H9 (cell line): ENCODE results near the gene BCKDHA. TPM values are rescaled to one million over a fixed set of nuclear protein-coding genes. Genes with fewer than 3 reads are reported as not detected.

Experiments used
- DNase-seq: peaks from one replicate; pipeline ENCODE4 v3.0.0-alpha.2; 2017
- H2AFZ ChIP-seq: one replicate; pipeline ENCODE4 v1.6.1; 2013; ENCODE audit warnings: mild to moderate bottlenecking, low read length, control low read depth, moderate library complexity
- H2AK5ac ChIP-seq: 2 replicates; pipeline ENCODE4 v1.6.1; 2013; ENCODE audit warnings: low read length, control low read depth, mixed read lengths; ENCODE audit not compliant: insufficient read length
- H2BK120ac ChIP-seq: one replicate; pipeline ENCODE4 v1.6.1; 2013; ENCODE audit warnings: low read depth, mild to moderate bottlenecking, low read length, control low read depth, inconsistent platforms; ENCODE audit not compliant: poor library complexity, severe bottlenecking
- H2BK12ac ChIP-seq: 2 replicates; pipeline ENCODE4 v1.6.1; 2013; ENCODE audit warnings: low read length, control low read depth, mixed read lengths, low read depth; ENCODE audit not compliant: insufficient read length
- H2BK15ac ChIP-seq: 2 replicates; pipeline ENCODE4 v1.6.1; 2013; ENCODE audit warnings: low read depth, low read length, control low read depth
- H2BK20ac ChIP-seq: one replicate; pipeline ENCODE4 v1.6.1; 2013; ENCODE audit warnings: low read depth, mild to moderate bottlenecking, low read length, control low read depth, inconsistent platforms; ENCODE audit not compliant: poor library complexity, severe bottlenecking
- H2BK5ac ChIP-seq: 2 replicates; pipeline ENCODE4 v1.6.1; 2013; ENCODE audit warnings: low read length, control low read depth, mixed read lengths; ENCODE audit not compliant: insufficient read length
- H3K14ac ChIP-seq: 2 replicates; pipeline ENCODE4 v1.6.1; 2013; ENCODE audit warnings: low read length, control low read depth; ENCODE audit not compliant: insufficient read depth
- H3K18ac ChIP-seq: 2 replicates; pipeline ENCODE4 v1.6.1; 2013; ENCODE audit warnings: low read depth, mild to moderate bottlenecking, mixed read lengths, low read length, control low read depth; ENCODE audit not compliant: insufficient read length
- H3K23ac ChIP-seq: 2 replicates; pipeline ENCODE4 v1.6.1; 2013; ENCODE audit warnings: low read length, control low read depth, mixed read lengths, low read depth; ENCODE audit not compliant: insufficient read length
- H3K23me2 ChIP-seq: 2 replicates; pipeline ENCODE4 v1.6.1; 2013; ENCODE audit warnings: low read depth, mild to moderate bottlenecking, mixed read lengths, low read length, control low read depth; ENCODE audit not compliant: insufficient read length, poor library complexity, severe bottlenecking
- H3K27ac ChIP-seq: 2 replicates; pipeline ENCODE4 v1.5.1; 2013; ENCODE audit warnings: low read length, control low read depth, mixed read lengths, low read depth; ENCODE audit not compliant: insufficient read length
- H3K27me3 ChIP-seq: 2 replicates; pipeline ENCODE4 v1.6.1; 2013; ENCODE audit warnings: low read length, control low read depth, inconsistent platforms; ENCODE audit not compliant: insufficient read depth
- H3K4ac ChIP-seq: 2 replicates; pipeline ENCODE4 v1.6.1; 2013; ENCODE audit warnings: low read depth, mild to moderate bottlenecking, control low read depth, inconsistent platforms, low read length, moderate library complexity
- H3K4me1 ChIP-seq: 2 replicates; pipeline ENCODE4 v1.6.1; 2013; ENCODE audit warnings: low read length, control low read depth, inconsistent platforms; ENCODE audit not compliant: insufficient read depth
- H3K4me2 ChIP-seq: 2 replicates; pipeline ENCODE4 v1.6.1; 2013; ENCODE audit warnings: low read length, control low read depth, mixed read lengths; ENCODE audit not compliant: insufficient read length, insufficient read depth
- H3K56ac ChIP-seq: 2 replicates; pipeline ENCODE4 v1.6.1; 2013; ENCODE audit warnings: low read depth, mild to moderate bottlenecking, mixed read lengths, low read length, control low read depth; ENCODE audit not compliant: insufficient read length
- H3K79me1 ChIP-seq: 2 replicates; pipeline ENCODE4 v1.6.1; 2013; ENCODE audit warnings: low read depth, mild to moderate bottlenecking, moderate library complexity, low read length, control low read depth, inconsistent platforms; ENCODE audit not compliant: insufficient read depth, poor library complexity, severe bottlenecking
- H3K79me2 ChIP-seq: 2 replicates; pipeline ENCODE4 v1.6.1; 2013; ENCODE audit warnings: low read length, control low read depth, inconsistent platforms; ENCODE audit not compliant: insufficient read depth
- H3K9ac ChIP-seq: 2 replicates; pipeline ENCODE4 v1.6.1; 2013; ENCODE audit warnings: low read length, control low read depth, mixed read lengths; ENCODE audit not compliant: insufficient read length; ENCODE audit errors: extremely low read depth
- H3K9me3 ChIP-seq: one replicate; pipeline ENCODE4 v1.6.1; 2013; ENCODE audit warnings: low read depth, low read length, inconsistent platforms; ENCODE audit not compliant: control insufficient read depth
- H3T11ph ChIP-seq: one replicate; pipeline ENCODE4 v1.6.1; 2013; ENCODE audit warnings: mild to moderate bottlenecking, low read length, control low read depth, inconsistent platforms
- H4K20me1 ChIP-seq: one replicate; pipeline ENCODE4 v1.6.1; 2013; ENCODE audit not compliant: control insufficient read depth, insufficient read length, insufficient read depth
- H4K5ac ChIP-seq: 2 replicates; pipeline ENCODE4 v1.6.1; 2013; ENCODE audit warnings: low read depth, mild to moderate bottlenecking, mixed read lengths, low read length, control low read depth; ENCODE audit not compliant: insufficient read length
- H4K8ac ChIP-seq: replicated peaks from 2 replicates; pipeline ENCODE4 v1.6.1; 2013; ENCODE audit warnings: low read length, control low read depth, mixed read lengths, low read depth; ENCODE audit not compliant: insufficient read length
- H4K91ac ChIP-seq: 2 replicates; pipeline ENCODE4 v1.6.1; 2013; ENCODE audit warnings: low read depth, mild to moderate bottlenecking, moderate library complexity, mixed read lengths, low read length, control low read depth; ENCODE audit not compliant: insufficient read length
- H3K27ac Mint-ChIP-seq, 3 experiments: 2 replicates in 2 of 3; 3 replicates in 1 of 3; pipeline ENCODE4 v1.8.0; 2020 to 2021; ENCODE audit warnings: mixed read lengths in 3 of 3, mild to moderate bottlenecking in 1 of 3, moderate library complexity in 1 of 3
- H3K27me3 Mint-ChIP-seq: 2 replicates; pipeline ENCODE4 v1.8.0; 2021; ENCODE audit warnings: low read depth, mild to moderate bottlenecking, moderate library complexity, mixed read lengths
- H3K36me3 Mint-ChIP-seq, 3 experiments: 2 replicates in 2 of 3; 3 replicates in 1 of 3; pipeline ENCODE4 v1.8.0; 2020 to 2021; ENCODE audit warnings: low read depth in 3 of 3, mixed read lengths in 3 of 3; ENCODE audit not compliant: insufficient read depth in 1 of 3
- H3K4me1 Mint-ChIP-seq, 2 experiments: 2 replicates each; pipeline ENCODE4 v1.8.0; 2020; ENCODE audit warnings: mixed read lengths in 2 of 2
- H3K4me3 Mint-ChIP-seq, 2 experiments: 2 replicates in 1 of 2; 3 replicates in 1 of 2; pipeline ENCODE4 v1.8.0; 2020 to 2021; ENCODE audit warnings: mild to moderate bottlenecking in 2 of 2, mixed read lengths in 2 of 2, moderate library complexity in 1 of 2
- H3K9me3 Mint-ChIP-seq, 2 experiments: 2 replicates in 1 of 2; 3 replicates in 1 of 2; pipeline ENCODE4 v1.8.0; 2020; ENCODE audit warnings: mild to moderate bottlenecking in 2 of 2, mixed read lengths in 2 of 2, moderate library complexity in 1 of 2
- WGBS: extraction: QIAGEN DNeasy Blood & Tissue Kit; methylation state at CpG from one replicate; pipeline ENCODE4 v1.1.7; 2013; ENCODE audit warnings: missing lambda C conversion rate, low lambda C conversion rate, mixed read lengths; ENCODE audit not compliant: insufficient read length; ENCODE audit errors: extremely low coverage; 5-methylcytosine and 5-hydroxymethylcytosine counted together
- total RNA-seq: library from RNA; stranded (reverse); gene quantifications from 2 replicates; pipeline ENCODE4 v1.2.1, GENCODE V29; 2021
- TF ChIP-seq, protein P1 (sequence below): fragments of 200-600 bp; sonication (generic); conservative IDR thresholded peaks from 3 replicates; pipeline ENCODE4 v1.8.0; 2021; ENCODE audit warnings: antibody characterized with exemption, mild to moderate bottlenecking

BCKDHA gene
- total RNA-seq, 1 experiment from 2014 or later, result 21.1 TPM

DNA sequence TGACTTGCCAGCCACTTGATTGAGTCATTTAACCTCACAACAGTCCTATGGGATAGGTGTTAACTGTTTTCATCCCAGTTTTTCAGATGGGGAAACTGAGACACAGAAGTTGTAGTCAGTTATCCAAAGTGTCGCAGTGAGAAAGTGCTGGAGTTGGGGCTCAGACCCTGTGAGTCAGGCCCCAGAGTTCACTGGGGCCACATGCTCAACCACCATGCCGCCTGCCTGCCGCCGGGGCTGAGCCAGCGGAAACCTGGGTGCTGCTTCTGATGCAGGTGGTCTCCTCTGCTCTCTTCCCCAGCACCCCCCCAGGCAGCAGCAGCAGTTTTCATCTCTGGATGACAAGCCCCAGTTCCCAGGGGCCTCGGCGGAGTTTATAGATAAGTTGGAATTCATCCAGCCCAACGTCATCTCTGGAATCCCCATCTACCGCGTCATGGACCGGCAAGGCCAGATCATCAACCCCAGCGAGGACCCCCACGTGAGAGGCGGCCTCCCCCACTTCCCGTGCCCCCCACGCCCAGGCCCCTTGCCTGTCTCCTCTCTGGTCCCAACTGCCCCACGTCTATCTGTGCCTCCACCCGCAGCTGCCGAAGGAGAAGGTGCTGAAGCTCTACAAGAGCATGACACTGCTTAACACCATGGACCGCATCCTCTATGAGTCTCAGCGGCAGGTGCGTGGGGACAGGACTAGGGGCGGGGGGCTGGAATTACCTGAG, 12.9 kb downstream of the BCKDHA start:
- WGBS, result no CpG with 5 or more reads among the region's 23 CpGs

More for the DNA sequence above, 12.9 kb downstream of the BCKDHA start:
- H2BK120ac ChIP-seq, result no peak overlapping the region
- no peak overlapping the region for H2BK20ac ChIP-seq
- H4K8ac ChIP-seq, result no peak overlapping the region
- no peak overlapping the region for H2AK5ac ChIP-seq
- Mint-ChIP-seq H3K36me3 (peaks cover 0 to 19% (median 13%) of the 10 kb centered on the region in 3 experiments; a peak in 4 of 7 replicates), H3K4me3 (no peak overlapping the region; a peak in 1 of 5 replicates), H3K27me3 (no peaks in the 10 kb centered on the region; the same call in 1 of the 2 replicates), H3K9me3 (no peaks in the 10 kb centered on the region), H3K4me1 (peaks cover 7 to 18% of the 10 kb centered on the region in 2 experiments), H3K27ac (no peak overlapping the region; a peak in 1 of 7 replicates)
- no peaks in the 10 kb centered on the region for H3K79me2 ChIP-seq
- H3K23me2 ChIP-seq, result peaks cover 4% of the 10 kb centered on the region
- H3K4ac ChIP-seq, result no peak overlapping the region
- H3K18ac ChIP-seq, result no peak overlapping the region
- no peak overlapping the region for H3K23ac ChIP-seq
- DNase-seq, result no peak
- no peak overlapping the region for H3K9ac ChIP-seq
- H2BK15ac ChIP-seq, result no peak overlapping the region
- H4K91ac ChIP-seq, result no peak overlapping the region
- H4K5ac ChIP-seq, result no peak overlapping the region
- H2BK5ac ChIP-seq, result no peak overlapping the region
- H4K20me1 ChIP-seq, result peaks cover 3% of the 10 kb centered on the region
- no peak overlapping the region for H3K14ac ChIP-seq
- H3K27ac ChIP-seq, result no peak overlapping the region
- H2AFZ ChIP-seq, result no peak overlapping the region
- H3K4me2 ChIP-seq, result no peak overlapping the region
- no peaks in the 10 kb centered on the region for H3K9me3 ChIP-seq
- H3T11ph ChIP-seq, result no peak overlapping the region
- H3K4me1 ChIP-seq, result no peaks in the 10 kb centered on the region; the same call in 1 of the 2 replicates
- TF ChIP-seq, protein P1, sequence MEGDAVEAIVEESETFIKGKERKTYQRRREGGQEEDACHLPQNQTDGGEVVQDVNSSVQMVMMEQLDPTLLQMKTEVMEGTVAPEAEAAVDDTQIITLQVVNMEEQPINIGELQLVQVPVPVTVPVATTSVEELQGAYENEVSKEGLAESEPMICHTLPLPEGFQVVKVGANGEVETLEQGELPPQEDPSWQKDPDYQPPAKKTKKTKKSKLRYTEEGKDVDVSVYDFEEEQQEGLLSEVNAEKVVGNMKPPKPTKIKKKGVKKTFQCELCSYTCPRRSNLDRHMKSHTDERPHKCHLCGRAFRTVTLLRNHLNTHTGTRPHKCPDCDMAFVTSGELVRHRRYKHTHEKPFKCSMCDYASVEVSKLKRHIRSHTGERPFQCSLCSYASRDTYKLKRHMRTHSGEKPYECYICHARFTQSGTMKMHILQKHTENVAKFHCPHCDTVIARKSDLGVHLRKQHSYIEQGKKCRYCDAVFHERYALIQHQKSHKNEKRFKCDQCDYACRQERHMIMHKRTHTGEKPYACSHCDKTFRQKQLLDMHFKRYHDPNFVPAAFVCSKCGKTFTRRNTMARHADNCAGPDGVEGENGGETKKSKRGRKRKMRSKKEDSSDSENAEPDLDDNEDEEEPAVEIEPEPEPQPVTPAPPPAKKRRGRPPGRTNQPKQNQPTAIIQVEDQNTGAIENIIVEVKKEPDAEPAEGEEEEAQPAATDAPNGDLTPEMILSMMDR, result no peak
- no peaks in the 10 kb centered on the region for H3K27me3 ChIP-seq
- H3K79me1 ChIP-seq, result no peaks in the 10 kb centered on the region
- H2BK12ac ChIP-seq, result no peak overlapping the region
- H3K56ac ChIP-seq, result no peak overlapping the region
